Germinal center (tissue), 1 donor: Measurements from ENCODE around the gene MRRF.
A peak's percentile ranks its signal among the peaks of the same experiment; 100 is the strongest.

Experiments
- DNase-seq: peaks from one replicate; pipeline ENCODE4 v3.0.0; 2012; ENCODE audit warnings: mixed read lengths, low spot score

Gene MRRF

DNA sequence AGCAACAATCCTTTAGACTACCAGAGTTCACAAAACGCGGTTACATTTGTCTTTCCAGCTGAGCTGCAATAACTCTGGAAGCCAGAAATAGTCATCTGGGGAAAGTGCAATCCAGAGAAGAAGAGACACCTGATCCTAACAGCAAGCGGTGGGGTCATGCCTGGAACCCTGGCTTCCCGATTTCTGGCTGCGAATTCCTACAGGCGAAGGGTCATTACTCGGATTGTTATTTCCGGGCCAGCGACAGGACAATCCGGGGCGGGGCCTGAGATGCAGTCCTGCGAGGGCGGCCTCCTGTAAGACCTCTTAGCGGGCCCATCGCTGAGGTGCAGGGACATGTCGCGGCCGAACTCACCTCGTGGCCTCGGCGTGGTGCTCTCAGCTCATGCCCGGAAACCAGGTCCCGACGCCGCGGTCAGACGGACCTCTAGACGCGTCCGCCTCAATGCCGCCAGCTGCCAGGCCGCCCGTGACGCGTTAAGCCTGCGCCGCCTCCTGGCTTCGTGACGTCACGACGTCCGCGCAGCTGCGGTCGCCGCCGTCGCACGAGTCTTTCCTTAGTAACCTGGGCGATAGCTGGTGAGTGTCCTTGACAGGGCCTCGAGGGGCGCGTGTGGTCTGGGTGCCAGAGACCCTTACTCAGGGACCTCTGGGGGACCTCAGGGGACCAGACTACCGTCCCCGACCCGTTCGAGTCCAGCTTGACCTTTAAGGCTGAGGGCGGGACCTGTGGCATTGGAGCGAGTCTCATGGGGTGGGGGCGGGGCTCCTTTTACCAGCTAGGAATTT, at the start of gene MRRF, which contains the start of gene RBM18:
MRRF (plus strand) TSS at position 523 of the 789 bp plus-strand sequence. CDS start 6,010 bp downstream, outside the sequence.
RBM18 (minus strand) TSS at position 481 of the 789 bp plus-strand sequence. CDS start 3,348 bp downstream, outside the sequence.
- DNase-seq = peak; percentile 89

GRCh38 chr9:122215663-122216062, 49.0 kb upstream of the MRRF start:
- no peak for DNase-seq

DNA sequence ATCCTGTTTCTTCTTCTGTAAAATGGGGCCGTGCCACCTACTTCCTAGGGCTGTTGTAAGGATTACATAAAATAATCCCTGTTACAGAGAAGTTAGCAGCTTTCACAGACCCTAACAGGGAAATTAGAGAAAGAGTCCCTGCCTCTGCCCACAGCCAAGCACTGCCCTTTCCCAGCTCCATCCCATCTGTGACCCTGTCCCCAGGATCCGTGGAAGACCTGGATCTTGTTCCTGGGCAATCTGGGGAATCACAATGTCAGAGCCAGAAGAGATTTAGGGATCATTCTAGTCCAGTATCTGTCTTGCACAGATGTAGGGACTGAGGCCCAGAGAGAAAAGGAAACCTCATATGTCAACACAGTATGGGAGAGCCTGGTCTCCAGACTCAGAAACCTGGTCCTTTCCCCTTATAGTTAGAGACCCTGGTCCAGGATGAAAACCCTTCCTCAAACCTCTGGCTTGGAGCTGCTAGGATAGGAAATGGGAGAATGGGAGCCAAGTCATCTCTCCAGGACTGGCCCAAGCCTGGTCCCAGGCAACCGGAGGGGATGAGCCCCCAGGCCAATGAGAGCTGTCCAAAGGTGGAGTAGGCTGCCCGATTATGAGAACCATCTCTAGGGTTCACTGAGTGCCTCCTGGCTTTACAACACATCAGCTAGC, 48.4 kb upstream of the MRRF start:
- no peak for DNase-seq

DNA sequence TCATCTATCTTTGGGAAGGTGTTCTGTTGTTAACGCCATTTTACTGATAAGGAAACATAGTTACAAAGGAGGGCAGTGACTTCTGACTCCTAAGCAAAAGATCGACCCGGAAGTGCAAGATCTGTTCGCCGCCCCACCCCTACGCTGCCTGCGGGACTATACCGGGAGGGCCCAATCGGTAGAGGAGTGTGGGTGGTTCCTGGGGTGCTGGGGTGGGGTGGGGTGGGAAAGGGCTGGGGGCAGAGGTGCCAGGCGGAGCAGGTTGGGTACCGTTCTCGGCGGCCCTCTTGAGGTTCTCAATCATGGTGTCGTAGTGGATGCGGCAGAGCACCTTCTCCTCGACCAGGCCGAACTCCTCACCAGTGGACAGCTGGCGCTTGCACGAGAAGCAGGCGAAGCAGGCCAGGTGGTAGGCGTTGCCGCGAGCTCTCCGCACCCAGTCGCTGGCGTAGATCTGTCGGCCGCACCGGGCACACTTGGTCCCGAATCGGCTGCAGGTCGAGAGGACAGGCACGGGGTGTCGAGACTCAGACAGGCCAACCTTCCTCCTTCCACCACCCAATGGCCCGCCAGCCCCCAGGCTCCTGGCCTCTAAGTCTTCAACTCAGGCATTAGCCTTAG, 47.8 kb upstream of the MRRF start:
- no peak for DNase-seq

DNA sequence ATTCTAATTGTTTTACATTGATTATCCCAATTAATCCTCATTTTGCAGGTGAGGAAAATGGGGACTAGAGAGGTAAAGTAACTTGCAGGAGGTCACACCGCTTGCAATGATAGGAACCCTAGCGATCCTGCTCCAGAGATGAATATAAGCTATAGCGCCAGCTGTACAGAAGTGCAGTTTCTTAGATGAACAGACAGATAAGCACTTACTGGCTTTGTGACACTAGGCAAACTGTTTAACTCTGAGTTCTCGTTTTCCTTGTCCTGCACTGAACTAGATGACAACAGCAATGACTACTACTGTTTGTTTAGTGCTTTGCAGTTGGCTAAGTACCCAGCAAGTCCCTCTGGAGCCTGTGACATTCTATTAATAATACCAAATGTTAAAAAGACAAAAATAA, 47.0 kb upstream of the MRRF start:
- no peak for DNase-seq

DNA sequence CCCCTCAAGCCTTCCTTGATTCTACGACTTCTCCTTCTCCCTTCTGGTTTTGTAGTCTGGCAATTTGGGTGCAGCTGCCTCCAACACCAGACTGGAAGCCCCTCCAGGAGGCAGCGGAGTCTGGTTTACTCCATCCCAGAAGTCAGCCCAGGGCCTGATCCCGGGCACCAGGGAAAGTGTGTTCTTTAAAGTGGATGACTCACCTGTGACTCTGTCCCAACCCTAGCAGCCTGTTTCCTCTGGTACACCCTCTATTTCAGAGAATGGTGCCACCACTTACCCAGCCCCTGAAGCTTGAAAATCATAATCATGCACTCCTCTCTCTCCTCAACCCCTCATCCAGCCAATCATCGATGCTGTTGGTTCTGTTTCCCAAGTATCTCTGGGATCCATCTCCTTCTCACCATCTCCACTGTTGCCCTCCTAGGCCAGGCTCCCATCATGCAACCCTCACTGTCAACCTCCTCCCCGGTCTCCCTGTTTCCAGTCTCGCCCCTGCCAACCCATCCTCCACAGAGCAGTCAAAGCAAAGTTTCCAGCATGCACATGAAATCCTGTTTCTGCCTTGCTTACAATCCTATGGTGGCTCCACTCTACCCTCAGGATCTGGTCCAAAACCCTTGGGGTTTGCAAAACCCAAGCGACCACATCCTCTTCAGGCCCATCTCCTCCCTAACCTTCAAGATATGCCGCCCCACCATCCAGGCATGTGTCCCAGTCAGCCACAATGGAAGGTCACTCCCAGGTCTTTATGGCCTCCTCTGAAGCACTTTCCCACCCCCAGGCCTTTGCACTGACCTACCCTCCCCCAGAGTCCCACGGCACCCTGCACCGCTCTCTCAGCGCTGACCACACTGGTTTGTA, 46.4 kb upstream of the MRRF start:
- no peak for DNase-seq

GRCh38 chr9:122218935-122219855, 45.5 kb upstream of the MRRF start:
- DNase-seq = no peak

DNA sequence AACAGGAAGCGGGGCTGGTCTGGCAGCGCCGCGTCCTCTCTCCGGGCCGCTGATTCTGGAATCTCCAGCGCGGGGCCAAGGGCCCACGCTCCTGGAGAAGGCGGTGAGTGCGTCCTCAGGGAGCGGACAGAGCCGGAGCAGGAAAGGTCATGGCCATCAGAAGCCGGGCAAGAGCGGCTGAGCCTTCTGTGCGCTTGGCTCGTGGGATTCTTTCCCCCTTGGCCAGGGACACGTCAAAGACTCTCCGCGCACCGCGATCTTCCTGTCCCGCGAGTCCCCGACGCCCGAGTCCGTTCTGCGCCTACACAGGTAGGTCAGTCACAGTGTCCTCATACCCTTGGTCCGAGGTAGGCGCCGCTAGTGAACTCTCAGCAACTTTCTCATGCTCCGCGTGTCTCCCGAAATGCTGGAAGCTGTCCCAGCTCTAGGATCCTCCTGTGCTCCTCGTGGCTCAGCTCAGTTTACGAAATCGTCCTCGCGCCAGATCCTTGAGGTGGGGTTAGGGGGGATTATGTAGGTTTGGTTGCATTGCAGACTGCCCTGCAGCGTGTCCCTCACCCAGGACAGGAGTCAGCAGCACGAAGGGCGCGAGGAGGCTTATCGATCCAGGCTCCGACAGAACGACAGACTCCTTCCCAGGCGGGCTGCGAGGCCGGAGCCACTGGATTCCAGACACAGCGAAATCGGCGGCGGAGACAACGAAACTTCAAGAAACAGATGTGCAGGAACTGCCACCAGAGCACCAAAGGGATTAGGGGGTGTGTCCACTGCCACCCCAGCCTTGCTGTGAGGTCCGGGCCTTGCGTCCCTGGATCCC, 44.6 kb upstream of the MRRF start:
- DNase-seq = no peak

DNA sequence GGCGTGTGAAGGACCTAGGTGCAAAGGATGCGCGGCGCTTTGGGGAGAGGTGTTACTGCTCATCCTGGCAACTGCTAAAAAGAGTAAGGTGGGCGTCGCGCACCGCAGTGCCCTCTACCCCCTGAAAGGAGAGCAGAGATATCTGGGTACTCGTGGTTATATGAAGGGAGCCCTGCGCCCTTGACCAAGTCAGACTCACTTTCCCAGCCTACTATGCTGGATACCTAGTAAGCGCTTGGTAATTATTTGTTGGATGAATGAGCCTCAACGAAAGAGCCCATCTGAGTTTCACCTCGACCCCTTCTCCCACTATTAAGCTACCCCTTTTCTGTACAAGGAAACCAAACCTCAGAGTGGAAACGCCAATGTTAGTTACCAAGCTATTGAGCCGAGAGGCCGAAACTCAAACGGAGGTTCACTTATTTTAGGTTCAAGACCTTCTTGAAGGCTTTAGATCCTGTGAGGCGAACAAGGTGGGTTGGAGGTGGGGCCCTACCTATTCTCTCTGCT, 44.0 kb upstream of the MRRF start:
- no peak for DNase-seq

- no peak for DNase-seq
Measured at GRCh38 chr9:122221183-122221811, 43.4 kb upstream of the MRRF start.

GRCh38 chr9:122222791-122223190, 41.9 kb upstream of the MRRF start:
- DNase-seq = no peak

GRCh38 chr9:122223435-122223834, 41.2 kb upstream of the MRRF start:
- no peak for DNase-seq

DNA sequence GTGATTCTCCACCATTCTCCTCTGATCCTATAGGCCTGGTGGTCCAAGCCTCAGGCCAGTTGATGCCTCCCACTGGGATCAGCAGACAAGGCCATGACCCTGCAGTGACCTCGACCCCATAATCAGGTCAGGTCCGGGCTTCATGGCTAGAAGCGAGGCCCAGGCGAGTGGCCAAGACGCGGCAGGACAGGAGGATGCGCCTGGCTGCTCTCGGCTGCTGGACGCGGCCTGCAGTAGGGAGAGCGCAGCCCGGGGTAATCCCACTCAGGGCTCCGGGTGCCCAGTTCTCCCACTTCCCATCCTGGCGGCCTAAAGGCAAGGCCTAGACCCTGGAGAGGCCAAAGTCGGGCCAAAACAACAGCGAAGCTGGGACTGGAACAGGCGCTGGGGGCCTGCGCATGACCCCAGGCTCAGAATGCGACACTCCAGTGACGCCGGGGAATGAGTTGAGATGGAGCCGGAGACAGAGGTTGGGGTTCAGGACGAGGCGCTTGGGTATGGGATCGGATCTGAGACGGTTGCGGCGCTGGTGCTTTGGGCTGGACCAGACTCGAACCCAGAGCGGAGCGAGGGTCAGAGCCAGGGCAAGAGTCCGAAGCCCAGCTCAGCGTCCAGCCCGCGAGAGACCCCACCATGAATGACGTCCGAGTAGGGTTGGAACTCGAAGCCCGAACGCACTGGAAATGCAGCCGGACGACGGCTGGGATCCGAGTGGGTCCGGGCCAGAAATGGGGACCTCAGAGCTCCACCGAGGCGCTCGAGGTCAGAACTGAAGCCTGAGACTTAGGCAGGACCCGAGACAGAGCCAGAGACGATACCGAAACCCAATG, 39.2 kb upstream of the MRRF start:
- DNase-seq = no peak

- DNase-seq = no peak
Measured at GRCh38 chr9:122226142-122226757, 38.4 kb upstream of the MRRF start.

DNA sequence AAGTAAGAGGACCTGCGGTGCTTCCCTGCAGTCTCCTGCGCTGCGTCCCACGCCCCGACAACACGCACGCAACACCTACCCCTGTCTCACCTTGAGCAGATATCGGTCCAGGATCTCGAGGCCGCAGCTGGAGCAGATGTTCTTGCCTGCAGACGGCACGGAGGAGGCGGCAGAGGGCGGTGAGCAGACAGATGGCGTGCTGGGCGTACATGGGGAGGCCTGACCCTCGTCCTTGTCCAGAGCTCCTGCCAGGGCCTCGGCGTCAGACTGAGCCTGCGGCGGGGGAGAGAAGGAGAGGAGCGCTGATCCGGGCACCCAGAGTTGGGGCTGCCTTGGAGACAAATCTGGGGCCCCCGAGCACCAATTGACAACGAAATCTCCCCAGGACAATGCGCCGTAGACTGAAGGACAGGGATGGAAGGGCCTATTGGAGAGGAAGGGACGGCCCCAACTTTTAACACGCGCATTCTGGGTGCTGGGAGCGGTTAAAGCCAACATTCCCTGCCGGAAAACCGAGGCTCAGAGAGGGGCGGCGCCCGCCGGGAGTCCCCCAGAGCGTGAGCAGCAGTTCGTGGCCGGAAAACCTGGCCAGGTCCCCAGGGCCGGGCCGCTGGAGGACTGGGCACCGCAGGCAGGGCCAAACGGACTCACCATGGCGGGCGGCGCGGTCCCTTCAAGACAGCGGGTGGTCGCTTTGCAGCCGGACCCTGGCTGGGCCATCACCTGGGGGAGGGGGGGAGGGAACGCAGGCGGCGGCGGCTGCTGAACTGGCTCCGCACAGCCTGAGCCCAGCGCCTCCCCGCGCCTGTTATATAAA, 37.7 kb upstream of the MRRF start:
- no peak for DNase-seq

GRCh38 chr9:122227575-122227900, 37.1 kb upstream of the MRRF start:
- no peak for DNase-seq

DNA sequence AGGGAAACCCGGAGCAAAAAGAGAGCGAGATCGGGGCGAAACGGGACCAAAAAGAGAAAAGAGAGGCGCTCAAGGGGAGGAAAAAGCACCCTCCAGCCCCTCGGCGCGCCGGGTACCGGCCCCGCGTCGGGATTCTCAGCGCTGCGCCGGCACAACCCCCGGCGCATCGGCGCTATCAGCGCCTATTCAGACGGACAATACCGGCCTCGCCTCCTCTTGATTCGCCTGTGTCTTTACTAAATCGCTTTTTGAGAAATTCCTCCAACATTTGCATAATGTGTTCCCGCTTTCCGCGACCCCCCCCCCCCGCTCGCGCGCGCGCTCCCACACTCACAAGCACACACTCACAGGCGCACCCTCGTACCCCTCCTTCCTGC, 36.5 kb upstream of the MRRF start:
- no peak for DNase-seq
